Dermis blood vessel endothelial cell (primary cell): Measurements from ENCODE around the gene SLC2A5. TPM values are rescaled to one million over a fixed set of nuclear protein-coding genes. Genes with fewer than 3 reads are reported as not detected.

ENCODE experiments used
- DNase-seq: peaks from one replicate; pipeline ENCODE4 v3.0.0; 2010
- total RNA-seq: library from RNA; depleted of rRNA; stranded (reverse); fragments of >200 nt; gene quantifications from 2 replicates; pipeline ENCODE4 v1.2.3, GENCODE V29; 2014

SLC2A5 gene
- total RNA-seq, 1 donor from 2014 or later, result 0.34 TPM

DNA sequence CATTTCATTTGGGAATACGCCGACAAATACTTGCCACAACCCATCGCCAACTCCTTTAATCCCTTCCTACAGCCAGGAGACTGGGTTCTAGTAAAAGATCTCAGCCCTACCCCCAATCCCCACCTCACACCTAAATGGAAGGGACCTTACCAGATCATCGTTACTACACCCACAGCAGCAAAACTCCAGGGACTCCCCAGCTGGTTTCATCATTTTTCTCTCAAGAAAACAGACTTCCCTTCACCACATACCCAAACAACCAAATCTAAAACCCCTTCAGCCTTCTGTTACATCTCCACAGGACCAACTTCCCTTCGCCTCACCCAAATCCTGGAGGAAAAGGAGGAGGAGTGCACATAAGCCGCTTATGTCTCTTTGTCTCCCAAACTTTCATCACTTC, 23.7 kb upstream of the SLC2A5 start:
- DNase-seq, result no peak

DNA sequence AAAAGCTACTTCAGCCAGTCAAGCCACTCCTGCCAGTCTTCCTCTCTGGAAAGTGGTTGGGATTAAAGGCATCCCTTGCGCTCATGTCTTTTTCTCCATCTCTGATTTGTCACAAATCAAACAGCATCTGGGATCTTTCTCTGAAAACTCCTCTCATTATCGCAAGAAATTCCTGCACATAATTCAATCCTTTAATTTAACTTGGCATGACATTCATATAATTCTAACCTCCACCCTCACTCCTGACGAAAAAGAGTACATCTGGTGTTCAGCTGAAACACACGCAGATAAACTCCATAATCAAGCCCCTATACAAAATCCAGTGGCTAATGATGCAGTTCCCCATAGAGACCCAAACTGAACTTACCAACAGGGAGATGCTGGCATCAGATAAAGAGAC, 19.4 kb upstream of the SLC2A5 start:
- DNase-seq, result no peak

DNA sequence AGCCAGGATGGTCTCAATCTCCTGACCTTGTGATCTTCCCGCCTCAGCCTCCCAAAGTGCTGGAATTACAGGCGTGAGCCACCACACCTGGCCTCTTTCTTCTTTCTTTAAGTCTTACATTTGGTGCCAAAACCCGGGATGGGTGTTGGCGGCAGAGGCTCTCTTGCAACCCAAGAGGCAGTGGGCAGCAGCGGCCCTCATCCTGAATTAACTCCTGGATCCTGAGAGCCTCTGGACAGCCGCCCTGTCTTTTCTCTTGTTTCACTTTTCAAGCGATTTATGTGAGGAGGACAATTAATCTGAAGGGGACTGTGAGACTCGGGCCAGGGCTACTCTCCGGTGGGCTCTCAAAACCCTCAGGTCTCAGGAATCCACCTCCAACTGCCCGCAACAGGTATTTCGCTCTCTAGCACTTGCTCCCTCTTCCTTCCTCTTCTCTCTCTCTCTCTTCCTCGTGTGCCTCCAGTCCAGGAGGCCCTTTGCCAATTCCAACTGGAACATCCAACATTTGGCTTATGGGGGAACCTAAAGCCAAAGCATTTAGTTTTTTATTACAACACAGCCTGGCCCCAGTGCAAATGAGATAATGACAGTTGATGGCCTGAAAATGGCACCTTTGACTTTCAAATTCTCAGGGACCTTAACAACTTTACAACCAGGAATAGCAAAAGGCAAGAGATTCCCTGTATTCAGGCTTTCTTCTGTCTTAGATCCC, 18.1 kb upstream of the SLC2A5 start:
- no peak for DNase-seq

DNA sequence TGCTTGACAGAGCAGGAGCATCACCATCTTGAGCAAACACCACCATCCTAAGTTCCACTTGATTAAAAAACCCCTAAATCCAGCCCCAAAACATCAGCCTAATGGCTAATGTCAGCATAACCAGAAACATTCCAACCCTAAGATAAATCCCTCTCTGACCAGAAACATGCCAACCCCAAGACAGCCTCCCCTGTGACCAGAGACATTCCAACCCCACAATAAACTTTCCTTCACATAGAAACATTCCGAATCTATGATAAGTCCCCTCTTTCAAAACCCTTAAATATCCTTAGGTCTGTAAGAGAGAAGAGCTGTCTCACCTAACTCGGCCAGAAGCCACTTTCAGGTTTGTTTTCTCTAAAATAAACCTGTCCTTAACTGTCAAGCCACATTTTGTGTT, 17.4 kb upstream of the SLC2A5 start:
- DNase-seq, result no peak

DNA sequence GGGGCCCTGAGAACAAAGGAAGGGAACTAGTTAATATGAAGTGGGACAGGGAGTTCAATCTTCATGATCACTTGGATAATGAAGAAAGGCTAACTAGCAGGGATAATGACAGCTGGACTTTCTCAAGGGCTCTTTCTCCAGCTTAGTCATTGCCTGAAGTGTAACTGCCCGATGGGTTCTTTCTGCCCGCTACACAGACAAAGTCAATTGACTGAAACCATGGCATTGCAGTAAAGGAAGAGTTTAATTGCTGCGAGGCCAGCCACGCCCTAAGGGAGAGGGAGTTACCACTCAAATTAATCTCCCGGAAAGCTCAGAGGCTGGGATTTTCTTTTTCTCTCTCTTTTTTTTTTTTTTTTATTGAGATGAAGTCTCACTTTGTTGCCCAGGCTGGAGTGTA, 16.6 kb upstream of the SLC2A5 start:
- DNase-seq, result no peak

DNA sequence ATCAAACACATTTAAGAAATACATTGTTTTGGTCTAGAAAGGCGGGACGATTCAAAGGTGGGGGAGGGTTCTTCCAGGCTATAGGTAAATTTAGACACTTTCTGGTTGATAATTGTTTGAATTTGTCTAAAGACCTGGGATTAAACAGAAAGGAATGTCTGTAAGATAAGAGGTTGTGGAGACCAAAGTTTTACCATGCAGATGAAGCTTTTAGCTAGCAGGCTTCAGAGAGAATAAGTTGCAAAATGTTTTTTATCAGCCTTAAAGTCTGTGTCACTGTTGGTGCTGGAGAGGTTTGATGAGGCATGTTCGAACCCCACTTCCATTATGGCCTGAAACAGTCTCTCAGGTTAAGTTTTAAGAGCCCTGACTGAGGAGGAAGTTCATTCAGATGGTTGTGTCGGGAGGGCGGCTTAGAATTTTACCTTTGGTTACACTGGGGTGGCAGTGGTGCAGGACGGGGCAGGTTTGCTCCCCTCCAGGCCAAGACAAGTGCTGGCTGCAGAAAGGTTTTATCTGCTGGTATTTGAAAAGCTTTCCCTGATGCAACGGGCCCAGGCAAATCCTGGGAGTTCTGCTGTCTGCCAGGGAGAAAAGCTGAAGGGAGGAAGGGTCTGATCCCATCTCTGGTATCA, 16.0 kb upstream of the SLC2A5 start:
- no peak for DNase-seq

DNA sequence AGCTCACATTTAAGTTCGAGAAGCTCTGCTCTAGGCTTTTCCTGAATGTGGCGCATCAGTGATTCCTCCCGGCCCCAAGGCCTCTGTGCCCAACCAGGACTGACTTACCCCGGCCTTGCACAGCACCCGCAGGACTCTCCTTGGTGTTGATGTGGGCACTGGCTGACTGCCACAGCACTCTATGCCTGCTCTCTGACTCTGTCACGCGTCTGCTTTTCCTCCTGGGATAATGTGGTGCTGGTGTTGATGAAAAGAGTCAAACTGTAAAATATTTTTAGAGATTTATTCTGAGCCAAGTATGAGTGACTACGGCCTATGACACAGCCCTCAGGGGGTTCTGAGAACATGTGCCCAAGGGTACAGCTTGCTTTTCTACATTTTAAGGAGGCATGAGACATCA, 15.5 kb upstream of the SLC2A5 start:
- no peak for DNase-seq

DNA sequence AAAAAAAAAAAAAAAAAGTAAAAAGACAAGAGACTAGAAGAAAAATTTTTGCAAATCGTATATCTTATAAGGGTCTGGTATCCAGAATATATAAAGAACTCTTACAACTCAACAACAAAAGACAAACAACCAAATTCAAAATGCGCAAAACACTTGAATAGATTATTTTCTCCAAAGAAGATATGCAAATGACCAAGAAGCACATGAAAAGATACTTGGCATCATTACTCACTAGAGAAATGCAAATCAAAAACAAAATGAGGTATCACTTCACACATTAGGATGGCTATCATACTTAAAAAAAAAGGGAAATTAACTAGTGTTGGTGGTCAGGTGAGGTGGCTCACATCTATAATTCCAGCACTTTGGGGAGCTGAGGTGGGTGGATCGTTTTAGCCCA, 12.0 kb upstream of the SLC2A5 start:
- DNase-seq, result no peak

DNA sequence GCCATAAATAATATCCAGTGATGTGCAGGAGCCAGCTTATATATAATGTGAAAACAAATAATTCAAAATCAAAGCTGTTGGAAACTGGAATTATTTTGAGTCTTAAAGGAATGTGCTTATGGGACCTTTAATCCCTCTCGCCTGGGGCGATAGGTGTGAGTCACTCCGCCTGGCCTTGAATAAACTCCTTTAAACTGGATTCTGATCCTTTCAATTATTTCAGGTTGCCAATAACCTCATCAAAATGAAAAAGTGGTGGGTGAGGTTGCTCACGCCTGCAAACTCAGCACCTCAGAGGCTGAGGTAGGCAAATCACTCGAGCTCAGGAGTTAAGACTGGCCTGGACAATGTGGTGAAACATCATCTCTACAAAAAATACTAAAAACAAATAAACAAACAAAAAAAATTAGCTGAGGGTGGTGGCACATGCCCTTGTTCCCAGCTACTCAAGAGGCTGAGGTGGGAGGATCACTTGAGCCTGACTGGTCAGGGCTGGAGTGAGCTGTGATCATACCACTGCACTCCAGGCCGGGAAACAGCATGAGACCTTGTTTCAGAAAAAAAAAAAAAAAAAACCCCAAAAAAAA, 11.4 kb upstream of the SLC2A5 start:
- DNase-seq, result no peak

DNA sequence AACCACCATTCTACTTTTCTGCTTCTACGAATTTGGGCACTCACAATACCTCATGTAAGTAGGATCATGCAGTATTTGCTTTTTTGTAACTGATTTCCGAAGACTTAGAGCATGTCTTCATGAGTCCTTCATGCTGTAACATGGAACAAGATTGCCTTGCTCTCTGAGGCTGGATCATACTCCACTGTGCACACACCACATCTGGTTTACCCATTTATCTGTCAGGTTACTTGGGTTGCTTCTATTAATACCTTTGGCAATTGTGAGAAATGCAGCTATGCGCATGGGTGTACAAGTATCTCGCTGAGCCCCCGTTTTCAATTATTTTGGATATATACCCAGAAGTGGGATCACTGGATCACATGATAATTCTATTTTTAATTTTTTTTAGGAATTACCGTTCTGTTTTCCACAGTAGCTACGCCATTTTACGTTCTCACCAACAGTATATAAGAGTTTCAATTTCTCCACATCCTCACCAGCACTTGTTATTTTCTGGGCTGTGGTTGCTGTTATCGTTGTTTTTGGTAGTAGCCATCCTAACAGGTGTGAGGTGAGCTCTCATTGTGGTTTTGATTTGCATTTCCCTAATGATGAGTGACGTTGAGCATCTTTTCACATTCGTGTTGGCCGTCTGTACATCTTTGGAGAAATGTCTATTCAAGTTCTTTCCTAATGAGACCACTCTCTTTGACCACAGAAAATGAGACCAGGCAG, 10.7 kb upstream of the SLC2A5 start:
- DNase-seq, result no peak

DNA sequence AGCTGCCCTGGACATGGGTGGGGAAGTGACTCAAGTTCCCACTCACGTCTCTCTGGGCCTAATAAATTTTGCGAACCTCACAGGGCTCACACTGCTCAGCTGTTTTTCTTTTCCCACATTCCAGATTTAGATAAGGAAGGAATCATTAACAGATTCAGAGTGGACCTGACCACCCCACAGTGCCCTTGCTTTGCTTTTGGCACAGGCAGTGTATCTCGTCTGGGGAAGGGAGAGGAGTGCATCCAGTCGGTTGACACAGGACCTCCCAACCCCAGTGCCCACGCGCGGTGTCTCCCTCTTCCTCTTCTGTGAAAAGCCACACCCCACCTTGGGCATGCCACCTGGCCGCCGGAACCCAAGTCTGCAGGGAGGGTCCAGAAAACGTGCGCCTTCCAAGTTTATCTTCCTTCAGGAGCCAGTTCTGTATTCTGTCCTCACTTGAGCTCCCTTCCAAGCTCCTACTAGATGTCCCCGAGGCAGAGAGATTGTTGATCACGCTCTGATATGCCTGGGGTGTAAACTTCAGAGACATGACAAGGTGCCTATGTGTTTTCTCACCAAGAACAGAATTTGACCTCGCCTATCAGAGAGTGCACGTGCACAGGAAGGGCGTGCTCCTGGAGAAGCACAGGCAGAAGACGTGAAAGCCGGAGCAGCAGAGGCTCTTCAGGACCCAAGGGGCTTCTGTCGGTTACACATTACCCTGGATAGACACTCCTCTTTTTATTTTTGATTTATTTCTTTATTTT, 9.5 kb upstream of the SLC2A5 start:
- no peak for DNase-seq

DNA sequence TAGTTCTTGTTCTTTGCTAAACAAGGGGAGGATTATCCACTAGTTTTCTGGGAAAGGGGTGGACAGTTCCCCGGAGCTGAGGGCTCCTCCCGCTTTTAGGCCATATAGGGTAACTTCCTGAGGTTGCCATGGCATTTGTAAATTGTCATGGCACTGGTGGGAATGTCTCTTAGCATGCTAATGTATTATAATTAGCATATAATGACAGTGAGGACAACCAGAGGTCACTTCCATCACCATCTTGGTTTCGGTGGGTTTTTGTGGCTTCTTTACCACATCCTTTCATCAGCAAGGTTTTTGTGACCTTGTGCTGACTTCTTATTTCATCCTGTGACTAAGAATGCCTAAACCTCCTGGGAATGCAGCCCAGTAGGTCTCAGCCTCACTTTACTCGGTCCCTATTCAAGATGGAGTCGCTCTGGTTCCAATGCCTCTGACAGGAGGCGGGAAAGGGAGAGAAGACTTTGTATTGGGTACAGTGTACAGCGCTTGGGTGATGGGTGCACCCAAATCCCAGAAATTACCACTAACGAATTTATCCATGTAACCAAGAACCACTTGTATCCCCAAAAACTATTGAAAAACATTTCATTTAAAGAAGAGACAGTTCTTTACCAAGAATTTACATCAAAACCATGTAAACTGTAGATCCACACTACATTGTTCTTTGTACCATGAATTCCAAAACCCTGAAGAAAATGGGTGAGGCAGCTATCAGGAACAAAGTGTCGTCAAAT, 8.7 kb upstream of the SLC2A5 start:
- no peak for DNase-seq

DNA sequence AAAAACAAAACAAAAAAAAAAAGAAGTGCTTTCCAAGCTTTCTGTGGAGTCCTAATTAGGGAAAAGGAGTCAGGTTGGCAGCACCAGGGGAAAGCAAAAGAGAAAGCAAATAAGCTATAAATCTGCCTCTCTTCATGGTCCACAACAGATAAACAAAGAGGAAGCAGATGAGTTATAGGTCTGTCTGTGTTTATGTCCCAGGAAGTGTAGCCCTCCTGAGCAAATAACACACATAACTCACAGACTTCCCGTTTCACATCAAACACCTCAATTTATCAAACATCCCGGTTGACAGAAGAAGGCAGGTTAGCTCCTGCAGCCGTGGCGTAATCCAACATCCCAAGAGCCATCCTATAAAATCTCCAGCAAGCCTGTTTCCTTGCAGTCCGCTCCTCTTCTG, 5.6 kb upstream of the SLC2A5 start:
- DNase-seq, result peak; percentile 8

DNA sequence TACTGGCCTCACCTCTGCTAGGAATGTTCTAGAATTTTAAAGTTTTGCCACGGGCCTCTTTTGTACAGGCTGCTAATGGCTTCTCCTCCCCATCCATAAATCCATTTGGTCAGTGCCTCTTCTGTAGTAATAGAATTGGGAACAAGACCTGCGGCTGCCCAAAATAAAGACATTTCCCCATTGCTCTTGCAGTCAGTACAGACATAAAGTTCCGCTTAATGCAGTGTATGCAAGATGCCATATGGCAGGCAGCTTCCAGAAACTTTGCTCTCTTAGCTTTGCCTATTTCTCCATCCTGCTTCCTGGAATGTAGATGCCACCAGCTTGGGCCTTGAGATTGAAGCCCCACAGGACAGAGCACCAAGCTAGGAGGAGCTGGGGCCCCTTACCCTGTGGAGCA, 3.7 kb upstream of the SLC2A5 start:
- DNase-seq, result no peak

DNA sequence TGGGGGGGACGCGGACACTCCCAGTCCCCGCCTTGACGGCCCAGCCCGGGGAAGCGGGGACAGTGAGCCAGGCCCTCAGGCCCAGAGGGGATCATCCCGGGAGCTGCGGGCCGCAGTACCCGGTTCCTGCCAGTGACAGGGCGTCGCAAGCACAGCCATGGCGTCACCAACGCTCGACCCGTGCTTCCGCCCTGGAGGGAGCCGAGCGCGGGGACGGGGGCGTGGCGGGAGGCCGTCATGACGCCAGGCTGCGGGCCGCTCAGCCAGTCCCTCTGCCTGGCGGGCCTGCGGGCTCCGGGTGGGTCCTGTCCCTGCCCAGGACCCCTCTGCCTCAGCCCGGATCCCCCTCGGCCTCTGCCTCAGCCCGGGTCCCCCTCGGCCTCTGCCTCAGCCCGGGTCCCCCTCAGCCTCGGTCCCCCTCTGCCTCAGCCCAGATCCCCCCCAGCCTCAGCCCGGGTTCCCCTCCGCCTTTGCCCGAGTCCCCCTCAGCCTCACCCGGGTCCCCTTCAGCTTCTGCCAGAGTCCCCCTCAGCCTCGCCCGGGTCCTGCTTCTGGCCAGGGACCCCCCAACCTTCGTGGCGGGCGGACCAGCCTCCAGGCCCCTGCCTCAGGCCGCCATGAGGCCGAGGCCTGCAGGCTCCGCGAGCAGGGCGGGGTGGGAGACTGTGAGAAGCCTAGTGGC, 2.3 kb upstream of the SLC2A5 start:
- peak; percentile 17 for DNase-seq

DNA sequence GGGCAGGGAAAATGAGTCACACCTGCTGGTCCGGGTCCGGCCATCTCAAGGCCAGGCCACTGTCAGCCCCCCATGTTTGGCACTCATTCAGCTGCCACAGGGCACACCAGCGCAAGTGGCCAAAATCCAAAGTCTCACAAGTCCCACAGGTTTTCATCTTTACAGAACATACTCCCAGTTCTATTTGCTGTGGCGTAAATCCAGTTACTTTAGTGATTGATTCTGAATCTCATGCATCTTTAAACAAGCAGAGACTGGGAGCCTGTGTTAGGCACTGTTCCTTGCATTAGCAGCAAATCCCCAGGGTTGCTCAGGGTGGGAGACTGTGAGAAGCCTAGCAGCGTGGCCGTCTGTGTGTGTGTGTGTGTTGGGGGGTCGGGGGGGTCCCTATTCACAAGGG, 1.1 kb upstream of the SLC2A5 start:
- DNase-seq, result no peak

DNA sequence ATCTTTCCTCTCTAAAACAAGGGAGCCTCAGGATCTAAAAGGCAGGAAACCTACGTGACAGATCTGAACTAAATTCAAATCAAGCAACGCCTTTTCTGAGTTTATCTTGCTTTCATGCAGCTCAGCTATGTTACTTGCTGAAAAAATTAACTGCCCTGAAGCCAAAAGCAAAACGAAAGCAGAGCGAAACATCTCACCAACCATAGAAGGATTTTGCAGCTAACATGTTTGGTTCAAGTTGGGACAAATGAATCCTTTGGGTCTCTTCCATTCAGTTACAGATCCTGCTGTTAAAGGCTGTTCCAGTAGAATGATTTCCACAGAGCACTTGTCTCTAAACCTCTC, 482 bp downstream of the SLC2A5 start:
- DNase-seq, result no peak

DNA sequence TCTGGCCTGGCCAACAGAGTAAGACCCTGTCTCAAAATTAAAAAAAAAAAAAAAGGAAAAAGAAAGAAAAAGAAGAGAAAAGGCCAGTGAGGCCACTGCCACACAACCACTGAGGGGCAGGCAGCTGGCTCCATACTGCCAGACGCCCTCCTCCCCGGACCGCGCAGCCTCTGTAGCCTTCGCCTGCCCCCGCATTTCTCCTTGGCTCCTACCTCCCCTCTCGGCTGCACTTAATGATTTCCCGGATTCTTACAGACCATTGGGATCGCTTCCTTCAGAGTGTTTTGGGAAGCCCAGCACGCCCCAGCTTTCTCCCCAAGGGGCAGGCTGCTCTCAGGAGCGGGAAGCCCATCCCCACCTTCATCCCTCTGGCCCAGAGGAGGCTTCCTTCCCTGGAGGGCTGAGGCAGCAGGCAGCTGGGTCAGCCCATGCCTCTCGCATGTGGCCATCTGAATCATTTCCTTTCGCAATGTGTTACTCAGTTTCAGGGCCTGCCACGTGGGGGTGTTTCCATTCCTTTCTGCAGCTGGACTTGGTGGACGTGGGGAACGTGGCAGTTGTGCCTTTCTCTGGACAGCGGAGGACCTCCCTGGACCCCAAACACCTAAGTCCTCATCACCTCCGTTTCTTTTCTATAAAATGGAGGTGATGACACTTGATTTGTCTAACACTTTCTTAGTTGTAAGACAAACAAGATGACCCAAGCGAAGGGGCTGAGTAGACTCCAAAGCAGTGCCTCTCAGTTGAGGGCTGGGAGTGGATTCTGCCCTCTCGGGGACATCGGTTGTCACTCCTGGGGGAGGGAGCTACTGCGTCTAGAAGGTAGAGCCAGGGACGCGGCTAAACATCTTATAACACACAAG, 2.3 kb downstream of the SLC2A5 start:
- peak; percentile 88 for DNase-seq

DNA sequence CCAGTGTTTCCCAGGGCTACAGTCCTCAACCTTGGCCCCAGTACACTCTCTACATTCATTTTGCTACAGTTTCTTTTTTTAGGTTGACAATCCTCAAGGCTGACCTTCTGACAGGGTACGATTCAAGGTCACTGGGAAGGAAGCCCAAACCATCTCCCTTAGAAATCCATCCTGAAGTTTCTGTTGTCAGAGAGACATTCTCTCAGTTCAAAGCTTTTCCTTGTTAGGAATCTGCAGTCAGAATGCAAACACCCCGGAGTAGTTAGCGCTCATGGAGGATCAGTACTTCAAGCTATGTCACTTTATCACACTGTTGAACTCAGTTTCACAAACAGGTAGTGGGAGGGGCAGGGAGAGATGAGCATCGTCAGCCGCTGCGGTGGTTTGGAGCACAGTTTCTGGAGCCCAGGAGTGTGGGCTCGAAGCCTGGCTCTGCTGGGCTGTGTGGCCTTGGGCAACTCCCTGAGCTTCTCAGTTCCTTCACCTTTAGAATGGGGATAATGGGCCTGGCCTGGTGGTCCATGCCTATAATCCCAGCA, 4.2 kb downstream of the SLC2A5 start:
- DNase-seq, result no peak

DNA sequence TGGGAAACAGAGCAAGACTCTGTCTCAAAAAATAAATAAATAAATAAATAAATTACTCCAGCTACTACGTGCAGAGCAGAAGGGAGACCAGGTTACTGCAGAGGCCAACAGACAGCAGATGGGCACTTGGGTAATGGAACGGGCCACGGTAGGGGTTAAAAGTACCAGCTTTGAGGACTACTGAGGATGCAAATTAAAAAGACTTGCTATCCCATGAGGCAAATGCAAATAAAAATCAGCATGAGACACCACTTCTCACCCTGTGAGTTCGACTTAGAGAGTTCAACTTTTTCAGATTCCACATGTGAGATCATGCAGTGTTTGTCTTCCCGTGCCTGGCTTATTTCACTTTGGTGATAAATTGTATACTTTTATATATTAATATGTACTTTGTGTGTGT, 6.6 kb downstream of the SLC2A5 start:
- no peak for DNase-seq
